HG03280 (cell line): Measurements from ENCODE around the gene HOXB1.
"Not testable (repeated sequence)": the region's sequence is repeated elsewhere in the genome, so short reads cannot be mapped to it uniquely, and the experiment has no call there.

Experiments used
- ATAC-seq: cut with Tn5 transposase; IDR thresholded peaks from one replicate; pipeline ENCODE4 v1.9.1; 2021; ENCODE audit warnings: mild to moderate bottlenecking, moderate library complexity; ENCODE audit not compliant: unreplicated experiment

The HOXB1 gene

DNA sequence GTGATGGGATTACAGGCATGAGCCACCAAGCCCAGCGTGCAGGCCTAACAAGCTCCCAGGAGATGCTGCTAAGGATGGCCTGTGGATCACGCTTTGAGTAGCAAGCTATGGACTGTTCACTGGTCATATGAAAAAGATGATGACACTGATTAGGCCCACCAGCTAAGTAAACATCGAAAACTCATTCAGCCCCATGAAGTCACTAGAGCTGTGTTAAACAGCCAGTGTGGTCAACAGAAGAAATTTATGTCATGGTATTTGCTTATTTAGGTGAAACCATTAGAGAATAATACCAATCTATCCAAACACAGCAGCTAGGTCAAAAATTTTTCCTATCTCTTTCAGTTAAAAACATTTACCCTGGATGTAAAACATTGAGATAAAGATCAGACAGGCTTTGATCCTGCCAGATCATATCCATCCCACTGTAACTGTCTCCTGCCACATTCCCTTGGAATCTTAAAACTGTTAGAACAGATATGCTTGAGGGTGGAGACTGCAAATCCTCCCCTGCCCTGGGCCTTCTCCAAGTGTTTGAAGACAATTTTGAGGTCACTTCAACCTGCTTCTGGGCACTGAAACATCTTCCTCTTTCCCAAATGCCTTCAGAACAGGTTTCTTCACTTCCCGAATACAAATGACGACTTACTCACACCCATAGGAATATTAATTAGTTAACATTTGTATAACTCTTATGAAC is 30.9 kb downstream of the HOXB1 start:
- no peak for ATAC-seq

DNA sequence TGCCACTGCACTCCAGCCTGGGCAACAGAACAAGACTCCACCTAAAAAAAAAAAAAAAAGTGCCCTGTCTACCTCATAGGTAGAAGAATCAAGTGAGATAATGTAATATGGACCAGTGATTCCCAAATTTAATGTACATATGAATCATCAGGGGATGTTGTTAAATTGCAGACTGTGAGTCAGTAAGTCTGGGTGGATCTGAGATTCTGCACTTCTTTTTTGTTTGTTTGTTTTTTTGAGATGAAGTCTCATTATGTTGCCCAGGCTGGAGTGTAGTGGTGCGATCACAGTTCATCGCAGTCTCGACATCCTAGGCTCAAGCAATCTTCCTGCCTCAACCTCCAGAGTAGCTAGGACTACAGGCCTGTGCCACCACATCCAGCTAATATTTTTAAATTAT is 31.6 kb downstream of the HOXB1 start:
- no peak for ATAC-seq

DNA sequence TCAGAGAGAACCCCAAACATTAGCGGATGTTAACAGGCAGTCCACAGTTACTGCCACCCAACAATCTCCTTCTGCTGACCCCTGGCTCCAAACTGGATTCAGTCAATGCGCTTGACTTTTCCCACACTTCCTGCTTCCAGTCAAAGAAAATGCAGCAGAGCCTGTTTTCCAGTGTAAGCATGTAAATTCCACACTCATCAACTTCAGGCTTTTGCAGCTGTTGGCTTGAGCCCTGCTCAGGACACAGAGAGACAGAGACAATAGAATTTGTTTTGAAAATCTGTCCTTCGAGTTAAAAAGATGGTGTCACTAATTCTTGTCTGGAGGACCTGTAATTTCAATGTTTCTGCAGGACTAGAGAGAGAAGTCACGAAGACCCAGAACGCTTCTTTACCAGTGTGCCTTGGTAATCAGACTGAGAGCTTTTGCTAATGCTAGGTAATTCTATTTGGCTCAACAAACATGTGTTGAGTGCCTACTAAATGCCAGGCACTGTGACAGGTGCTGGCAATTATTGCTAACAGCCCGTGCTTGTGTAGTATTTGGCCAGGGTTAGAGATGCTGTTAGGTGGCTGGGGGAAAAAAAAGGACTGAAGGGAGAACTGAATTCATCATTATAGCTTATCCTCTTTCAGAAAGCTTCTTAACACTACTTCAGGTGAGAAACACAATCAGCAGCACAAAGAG is 32.5 kb downstream of the HOXB1 start:
- no peak for ATAC-seq

DNA sequence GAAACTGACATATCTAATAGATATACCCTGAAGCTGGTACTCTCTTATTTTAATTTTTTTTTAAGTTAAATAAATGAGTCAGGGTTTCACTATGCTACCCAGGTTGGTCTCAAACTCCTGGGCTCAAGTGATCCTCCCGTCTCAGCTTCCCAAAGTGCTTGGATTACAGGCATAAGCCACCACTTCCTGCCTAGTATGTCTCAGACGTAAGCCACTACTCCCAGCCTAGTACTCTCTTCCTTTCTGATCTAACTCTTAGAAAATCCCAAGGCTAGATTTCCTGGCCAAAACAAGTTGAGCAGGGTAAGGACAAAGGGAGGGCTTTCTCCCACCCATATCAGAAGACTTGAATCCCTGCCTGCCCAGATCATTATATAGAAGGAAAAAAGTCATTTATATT is 33.7 kb downstream of the HOXB1 start:
- ATAC-seq: no peak

DNA sequence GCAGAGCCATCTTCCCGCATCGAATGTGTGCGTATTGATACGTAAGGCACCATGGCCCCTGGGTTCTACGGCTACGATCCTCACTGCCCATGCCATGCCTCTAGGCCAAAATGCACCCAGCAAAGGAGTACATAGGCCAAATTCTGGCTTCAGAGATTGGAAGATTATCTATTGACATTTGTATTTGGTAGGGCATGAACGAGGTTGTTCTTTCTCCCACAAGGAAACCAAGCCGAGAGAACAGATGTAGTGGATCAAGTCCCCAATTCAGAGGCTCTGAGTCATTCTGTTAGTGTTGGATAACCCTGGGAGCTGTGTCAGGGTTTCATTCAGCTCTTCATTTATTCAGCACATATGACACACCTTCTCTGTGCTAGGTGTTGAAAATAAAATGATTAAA is 36.5 kb downstream of the HOXB1 start:
- no peak for ATAC-seq

DNA sequence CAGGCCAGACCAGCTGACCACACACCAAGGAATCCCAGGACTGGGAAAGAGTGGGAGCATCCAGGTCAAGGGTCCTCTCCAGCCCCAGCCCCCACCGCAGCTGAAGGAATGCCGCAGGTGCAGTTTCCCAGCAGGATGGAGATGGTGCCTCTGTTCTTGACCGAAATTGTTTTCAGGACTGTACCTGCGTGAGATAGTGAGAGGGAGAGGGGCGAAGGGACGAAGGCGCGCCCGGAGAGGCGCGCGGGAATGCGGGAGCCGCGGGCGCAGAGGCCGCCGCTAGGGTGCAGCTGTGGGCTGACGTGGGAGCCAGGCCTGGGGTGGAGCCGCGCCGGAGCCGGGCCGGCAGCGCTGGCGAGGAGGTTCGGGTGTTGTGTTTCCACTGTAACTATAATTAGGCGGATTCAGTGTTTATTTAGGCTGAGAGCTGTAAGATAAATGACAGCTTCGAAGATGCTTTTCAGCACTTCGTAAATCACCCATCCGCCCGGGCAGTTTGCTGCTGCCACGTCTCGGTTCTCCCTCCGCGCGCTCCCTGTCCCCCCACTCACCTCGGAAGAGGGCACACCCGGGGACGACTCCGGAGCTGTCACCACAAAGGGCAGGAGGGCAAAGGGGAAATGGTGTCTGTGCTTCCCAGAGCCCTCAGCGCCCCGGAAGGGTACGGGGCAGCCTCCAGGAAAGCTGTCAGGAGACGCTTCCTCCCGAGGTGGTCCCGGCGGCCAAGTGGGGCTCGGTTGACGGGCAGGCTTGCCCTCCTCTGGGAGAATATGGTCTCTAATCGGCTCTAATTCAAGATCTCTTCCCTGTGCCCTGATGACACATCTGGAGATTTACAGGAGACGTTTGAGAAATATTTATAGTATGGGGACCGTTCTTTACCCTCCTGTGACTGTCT is 38.2 kb downstream of the HOXB1 start:
- peak; percentile 72 for ATAC-seq

DNA sequence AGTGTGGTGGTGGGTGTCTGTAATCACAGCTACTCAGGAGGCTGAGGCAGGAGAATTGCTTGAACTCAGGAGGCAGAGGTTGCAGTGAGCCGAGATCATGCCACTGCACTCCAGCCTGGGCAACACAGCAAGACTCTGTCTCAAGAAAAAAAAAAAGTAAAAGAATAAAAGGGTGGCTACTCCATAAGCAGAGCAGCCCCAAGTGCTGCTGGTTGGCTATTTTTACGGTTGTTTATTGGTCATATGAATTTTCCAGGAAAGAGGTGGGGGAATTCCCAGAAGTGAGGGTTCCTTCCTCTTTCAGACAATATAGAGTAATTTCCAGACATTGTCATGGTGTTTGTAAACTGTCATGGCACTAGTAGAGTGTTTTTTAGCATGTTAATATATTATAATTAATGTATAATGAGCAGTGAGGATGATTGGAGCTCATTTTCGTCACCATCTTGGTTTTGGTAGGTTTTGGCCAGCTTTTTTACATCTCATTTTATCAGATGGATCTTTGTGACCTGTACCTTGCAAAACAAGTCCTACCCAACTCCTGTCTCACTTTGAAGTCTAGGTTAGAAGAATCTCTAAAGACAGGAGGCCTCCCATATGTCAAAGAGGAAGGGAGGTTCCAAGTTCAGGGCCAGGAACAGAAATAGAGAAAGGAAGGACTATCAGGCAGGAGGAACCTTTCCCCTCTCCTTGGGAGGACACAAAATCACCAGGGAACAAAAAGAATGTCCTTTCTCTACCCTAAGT is 39.1 kb downstream of the HOXB1 start:
- no peak for ATAC-seq

DNA sequence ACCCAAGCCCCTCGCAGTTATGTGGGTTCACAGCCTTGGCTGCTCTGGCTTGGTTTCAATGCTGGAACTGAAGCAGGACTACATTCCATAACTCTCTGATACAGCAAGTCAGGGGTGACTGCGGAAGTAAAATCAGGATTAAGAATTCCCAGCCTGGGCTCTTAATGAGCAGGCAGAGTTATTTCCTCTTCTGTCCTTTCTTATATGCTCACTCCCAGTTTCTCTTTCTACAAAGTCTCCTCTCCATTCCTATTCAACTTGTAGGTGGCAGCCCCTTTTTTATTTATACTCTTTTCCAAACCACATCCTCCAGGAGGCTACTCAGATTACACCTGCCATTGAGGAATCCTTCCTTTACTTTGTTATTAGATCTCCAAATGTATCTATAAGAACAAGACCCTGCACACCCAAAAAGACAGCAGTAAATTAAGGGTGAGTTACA is 40.3 kb downstream of the HOXB1 start:
- ATAC-seq: no peak

DNA sequence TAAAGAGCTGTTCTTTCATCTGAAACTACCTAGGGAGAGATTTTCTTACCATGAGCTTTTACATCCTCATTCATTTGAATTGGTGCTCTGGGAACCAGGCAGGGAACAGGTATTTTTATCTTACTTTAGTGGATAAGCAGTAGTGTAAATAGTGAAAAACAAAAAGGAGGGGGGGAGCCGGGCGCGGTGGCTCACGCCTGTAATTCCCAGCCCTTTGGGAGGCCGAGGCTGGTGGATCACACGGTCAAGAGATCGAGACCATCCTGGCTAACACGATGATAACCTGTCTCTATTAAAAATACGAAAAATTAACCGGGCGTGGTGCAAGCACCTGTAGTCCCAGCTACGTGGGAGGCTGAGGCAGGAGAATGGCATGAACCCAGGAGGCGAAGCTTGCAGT is 41.0 kb downstream of the HOXB1 start:
- no peak for ATAC-seq

DNA sequence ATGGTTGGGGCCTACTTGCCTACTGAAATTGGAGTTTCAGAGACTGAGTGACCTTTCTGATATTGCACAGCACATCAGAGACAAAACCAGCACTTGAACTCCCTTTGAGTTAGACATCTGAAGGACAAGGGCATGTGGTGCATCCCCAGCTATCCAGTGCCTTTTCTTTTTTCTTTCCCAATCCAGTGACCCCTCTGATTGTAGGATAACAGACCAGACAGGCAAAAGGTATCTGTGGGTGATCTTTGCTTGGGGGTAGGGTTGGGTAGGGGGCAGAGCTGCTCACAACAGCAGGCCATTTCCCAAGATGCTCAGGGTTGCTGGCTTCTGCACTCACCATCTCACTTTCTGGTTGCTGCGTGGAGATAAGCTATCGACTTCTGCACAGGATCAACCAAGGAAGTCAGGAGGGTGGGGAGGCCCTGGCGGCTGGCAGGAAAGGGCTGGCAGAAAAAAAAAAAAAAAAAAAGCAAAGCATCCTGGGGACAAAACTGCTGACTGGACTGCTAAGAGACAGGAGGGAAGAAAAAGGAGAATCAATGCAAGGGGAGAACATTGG is 42.2 kb downstream of the HOXB1 start:
- ATAC-seq: no peak

DNA sequence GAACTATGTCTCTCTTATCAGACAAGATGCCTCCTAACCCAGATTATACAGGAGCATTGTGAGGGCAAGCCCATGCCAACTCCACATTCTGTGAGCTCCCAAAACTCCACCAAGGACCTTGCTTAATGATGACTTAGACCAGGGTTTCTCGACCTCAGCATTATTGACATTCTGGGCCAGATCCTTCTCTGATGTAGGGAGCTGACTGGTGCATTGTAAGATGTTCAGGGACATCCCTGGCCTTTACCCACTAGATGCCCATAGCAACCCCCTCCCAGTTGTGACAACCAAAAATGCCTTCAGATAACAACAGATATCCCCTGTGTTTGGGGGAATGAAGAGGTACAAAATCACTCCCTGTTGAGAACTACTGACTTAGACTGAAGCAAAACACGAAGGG is 43.6 kb downstream of the HOXB1 start:
- ATAC-seq: no peak

DNA sequence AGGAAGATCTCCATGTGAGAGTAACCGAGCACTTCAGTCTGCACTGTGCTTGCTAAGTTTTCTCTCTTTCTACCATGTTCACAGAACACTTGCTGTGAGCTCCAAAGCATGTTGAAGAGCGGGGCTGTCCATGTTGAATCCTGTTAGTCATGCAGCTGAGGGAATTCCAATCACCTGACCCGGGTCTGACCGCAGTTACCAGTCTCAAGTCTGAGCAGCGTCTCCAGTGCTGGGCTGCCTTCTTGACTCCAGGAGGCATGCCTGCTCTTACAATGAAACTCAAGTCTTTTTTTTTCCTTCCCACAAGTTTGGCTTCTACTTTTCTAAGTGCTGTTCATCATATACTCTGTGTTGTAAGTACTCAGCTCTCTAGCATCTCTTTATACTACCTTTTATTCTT is 44.3 kb downstream of the HOXB1 start:
- ATAC-seq: no peak

DNA sequence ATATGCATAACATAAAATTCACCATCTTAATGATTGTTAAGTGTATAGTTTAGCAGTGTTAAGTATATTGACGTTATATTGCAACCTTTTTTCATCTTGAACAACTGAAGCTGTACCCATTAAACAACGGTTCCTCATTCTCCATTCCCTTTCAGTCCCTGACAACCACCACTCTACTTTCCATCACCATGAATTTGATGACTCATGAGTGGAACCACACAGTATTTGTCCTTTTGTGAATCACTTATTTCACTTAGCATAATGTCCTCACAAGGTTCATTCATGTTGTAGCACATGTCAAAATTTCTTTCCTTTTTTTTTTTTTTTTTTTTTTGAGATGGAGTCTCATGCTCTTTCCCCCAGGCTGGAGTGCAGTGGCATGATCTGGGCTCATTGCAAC is 46.0 kb downstream of the HOXB1 start:
- ATAC-seq: no peak

DNA sequence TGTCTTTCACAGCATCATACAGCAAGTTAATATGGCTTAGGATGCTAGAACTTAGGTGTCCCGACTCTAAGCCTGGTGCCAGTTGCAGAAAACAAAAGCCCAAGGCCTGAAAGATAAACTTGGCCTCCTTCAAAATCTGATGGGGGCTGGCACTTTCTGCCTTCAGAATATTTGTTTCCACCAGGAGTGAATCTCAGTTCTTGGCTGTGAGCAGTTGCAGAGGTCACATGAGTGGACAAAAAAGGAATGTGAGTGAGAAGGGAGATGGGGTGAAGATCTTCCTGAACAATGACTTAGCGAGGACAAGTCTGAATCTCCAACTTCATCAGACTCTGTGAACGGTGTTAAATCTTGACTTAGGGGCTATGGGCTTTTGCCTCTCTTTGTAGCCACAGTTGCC is 46.6 kb downstream of the HOXB1 start:
- ATAC-seq: no peak

DNA sequence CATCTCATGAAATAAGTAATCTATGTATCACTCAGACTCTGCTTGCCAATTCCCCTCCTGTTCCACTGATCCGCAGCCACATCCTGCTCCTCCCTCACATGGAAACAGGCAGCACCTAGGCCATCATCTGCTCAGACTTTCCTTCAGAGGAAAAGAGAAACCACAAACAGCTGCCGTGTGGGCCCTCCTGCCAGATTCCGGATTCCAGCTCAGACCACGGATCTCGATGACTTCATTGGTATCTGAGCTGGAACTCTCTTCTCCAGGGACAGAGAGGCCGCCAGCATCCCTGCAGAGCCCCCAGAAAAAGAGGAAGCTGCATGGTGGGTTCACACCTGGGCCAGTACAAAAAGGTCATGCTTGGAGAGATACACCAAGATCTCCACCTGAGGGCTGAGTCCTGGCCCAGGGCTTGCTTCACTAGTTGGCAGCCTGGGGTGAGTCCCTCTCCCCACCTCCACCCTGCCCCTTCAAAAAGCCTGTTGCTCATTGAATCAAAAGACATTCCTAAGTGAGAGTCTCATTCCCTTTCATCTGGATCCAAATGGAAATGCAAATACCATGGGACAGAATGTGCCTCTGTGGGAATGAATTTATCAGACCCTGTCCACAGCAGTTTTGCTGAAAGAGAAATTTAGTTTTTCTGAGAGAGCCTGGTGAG is 47.2 kb downstream of the HOXB1 start:
- ATAC-seq: no peak

DNA sequence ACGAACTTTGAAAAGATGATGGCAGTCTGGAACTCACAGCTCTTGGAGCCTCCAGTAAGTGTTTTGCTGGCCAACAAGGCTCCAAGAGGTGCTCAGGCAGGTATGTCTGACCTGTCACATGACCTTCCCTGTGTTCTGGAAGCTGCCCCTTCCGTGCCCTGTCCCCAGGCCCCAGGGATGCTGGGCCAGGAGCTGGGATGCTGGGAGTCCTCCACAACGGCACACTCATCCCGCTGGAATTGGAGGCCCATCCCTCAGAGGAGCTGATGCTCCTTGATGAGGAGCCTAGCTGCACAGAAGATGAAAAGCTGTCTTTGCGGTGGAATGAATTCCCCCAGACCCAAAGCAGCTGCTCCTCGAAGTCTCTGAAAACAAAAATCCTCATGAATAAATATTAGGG is 47.8 kb downstream of the HOXB1 start:
- no peak for ATAC-seq

DNA sequence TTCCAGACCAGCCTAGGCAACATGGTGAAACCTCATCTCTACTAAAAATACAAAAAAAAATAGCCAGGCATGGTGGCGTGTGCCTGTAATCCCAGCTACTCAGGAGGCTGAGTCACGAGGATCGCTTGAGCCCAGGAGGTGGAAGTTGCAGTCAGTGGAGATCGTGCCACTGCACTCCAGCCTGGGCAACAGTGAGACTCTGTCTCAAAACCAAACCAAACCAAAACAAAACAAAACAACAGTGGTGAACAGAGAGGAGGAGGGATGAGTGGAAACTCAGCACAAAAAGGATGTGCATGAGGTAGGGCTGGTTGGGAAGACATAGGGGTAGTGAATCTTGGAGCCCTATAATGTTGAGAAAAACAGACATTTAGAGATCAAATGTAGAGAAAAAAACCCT is 48.5 kb downstream of the HOXB1 start:
- not testable (repeated sequence) for ATAC-seq

DNA sequence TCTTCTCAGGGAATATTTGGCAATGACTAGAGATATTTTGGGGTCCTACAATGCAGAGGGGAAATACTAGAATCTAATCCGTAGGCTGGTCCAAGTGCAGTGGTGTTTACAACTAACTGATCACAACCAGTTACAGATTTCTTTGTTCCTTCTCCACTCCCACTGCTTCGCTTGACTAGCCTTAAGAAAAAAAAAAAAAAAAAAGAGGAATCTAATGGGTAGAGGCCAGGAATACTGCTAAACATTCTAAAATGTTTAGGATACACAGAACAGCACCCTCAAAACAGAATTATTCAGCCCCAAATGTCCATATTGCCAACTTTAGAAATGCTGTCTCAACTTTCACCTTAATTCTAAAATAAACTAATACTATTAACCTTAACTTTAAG is 51.8 kb downstream of the HOXB1 start:
- no peak for ATAC-seq
